ENCODE measurements around the gene FBXW8.

FBXW8 gene

GRCh38 chr12:116910645-116911451 is at the start of gene FBXW8:
FBXW8 (plus strand) TSS chr12:116910950; CDS start chr12:116911038, 88 bp downstream.
- peak; percentile 47 to 83 for DNase-seq

GRCh38 chr12:116861320-116861719 is 49.4 kb upstream of the FBXW8 start:
- DNase-seq, result no peak

- no peak for DNase-seq
These were observed 48.6 kb upstream of the FBXW8 start for GRCh38 chr12:116862167-116862566.

- DNase-seq, result peak in 1 of 2 experiments; percentile 20
These were observed 47.4 kb upstream of the FBXW8 start for GRCh38 chr12:116863275-116863767.

- no peak for DNase-seq
These were observed 46.2 kb upstream of the FBXW8 start for GRCh38 chr12:116864371-116865160.

- DNase-seq, result no peak
These were observed 43.2 kb upstream of the FBXW8 start for GRCh38 chr12:116867523-116867922.

- no peak for DNase-seq
These were observed 40.4 kb upstream of the FBXW8 start for GRCh38 chr12:116870306-116870705.

GRCh38 chr12:116874324-116874995 is 36.3 kb upstream of the FBXW8 start:
- DNase-seq, result no peak

GRCh38 chr12:116876151-116876869 is 34.4 kb upstream of the FBXW8 start:
- peak; percentile 60 to 78 for DNase-seq

GRCh38 chr12:116878567-116879508 is 31.9 kb upstream of the FBXW8 start:
- DNase-seq, result peak in 1 of 2 experiments; percentile 8

GRCh38 chr12:116879509-116880212 is 31.1 kb upstream of the FBXW8 start:
- DNase-seq, result no peak

- peak in 1 of 2 experiments; percentile 29 for DNase-seq
These were observed 30.4 kb upstream of the FBXW8 start for GRCh38 chr12:116880213-116880816.

- peak in 1 of 2 experiments; percentile 72 for DNase-seq
These were observed 29.9 kb upstream of the FBXW8 start for GRCh38 chr12:116880817-116881324.

GRCh38 chr12:116881325-116881876 is 29.3 kb upstream of the FBXW8 start, which contains the start of gene HRK:
HRK (minus strand) TSS chr12:116881441; CDS start chr12:116881307, 134 bp downstream.
- DNase-seq, result no peak

- DNase-seq, result no peak
These were observed 28.8 kb upstream of the FBXW8 start for GRCh38 chr12:116881877-116882507.

- DNase-seq, result peak in 1 of 2 experiments; percentile 76
These were observed 28.0 kb upstream of the FBXW8 start for GRCh38 chr12:116882742-116883141.

GRCh38 chr12:116884871-116885270 is 25.9 kb upstream of the FBXW8 start:
- no peak for DNase-seq

- no peak for DNase-seq
These were observed 25.3 kb upstream of the FBXW8 start for GRCh38 chr12:116885491-116885890.

- DNase-seq, result peak in 1 of 2 experiments; percentile 28
These were observed 23.5 kb upstream of the FBXW8 start for GRCh38 chr12:116887244-116887643.
